ENCODE measurements around the gene GAGE10. TPM values are rescaled to one million over a fixed set of nuclear protein-coding genes. Genes with fewer than 3 reads are reported as not detected.

GAGE10 gene
- total RNA-seq, 1 experiment from 2014 or later, result not detected

DNA sequence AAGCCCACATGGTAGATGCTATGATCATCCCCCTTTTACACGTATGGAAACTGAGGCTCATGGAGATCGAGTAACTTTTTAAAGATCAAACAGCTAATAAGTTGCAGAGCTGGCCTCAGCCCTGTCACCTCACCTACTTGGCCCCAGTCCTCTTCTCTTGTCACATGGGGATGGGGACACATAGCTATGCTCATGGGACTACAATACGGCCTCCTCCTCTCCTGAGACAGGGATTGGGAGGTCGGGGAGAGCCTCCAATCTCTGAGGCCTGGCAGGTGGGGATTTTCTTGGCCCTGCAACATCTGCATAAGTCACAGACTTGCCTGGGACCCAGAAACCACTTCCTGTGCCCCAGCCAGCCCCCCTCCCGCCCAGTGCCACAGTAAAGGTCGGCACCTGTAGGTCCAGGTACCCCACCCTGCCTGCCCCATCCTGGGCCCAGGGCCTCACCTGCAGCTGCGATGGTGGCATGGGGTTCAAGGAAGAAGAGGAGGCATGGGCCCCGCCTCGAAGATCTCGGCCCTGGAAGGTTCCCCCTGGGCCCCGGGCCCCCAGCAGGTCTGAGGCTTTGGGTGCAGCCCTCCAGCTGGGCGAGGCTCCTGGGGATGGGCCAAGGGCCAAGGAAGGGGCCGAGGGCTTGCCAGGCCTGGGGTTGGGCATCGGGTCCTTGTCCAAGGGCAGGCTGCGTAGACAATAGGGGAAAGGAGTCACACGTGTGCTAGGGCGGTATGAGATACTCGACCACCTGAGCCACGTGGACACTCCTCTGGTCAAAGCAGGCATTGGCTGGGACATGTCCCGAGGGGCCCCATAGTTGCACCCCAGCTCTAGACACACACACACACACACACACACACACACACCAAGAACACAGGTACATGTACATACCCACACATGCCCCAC lies 45.3 kb upstream of the GAGE10 start:
- intact Hi-C loops (cut with micrococcal nuclease), result no loop called here
- H3K9me3 Mint-ChIP-seq (ENCODE audit: unreplicated experiment), result peaks cover 11% of the 10 kb centered on the region
- no peak for DNase-seq (ENCODE audit: unreplicated experiment)
- H3K27me3 Mint-ChIP-seq (ENCODE audit: insufficient read depth, unreplicated experiment), result no peaks in the 10 kb centered on the region
- no peaks in the 10 kb centered on the region for H3K36me3 Mint-ChIP-seq (ENCODE audit: insufficient read depth, unreplicated experiment)
- no peaks in the 10 kb centered on the region for H3K4me1 Mint-ChIP-seq (ENCODE audit: insufficient read depth, unreplicated experiment)
- H3K27ac Mint-ChIP-seq (ENCODE audit: low read depth, unreplicated experiment), result no peak overlapping the region
- H3K4me3 Mint-ChIP-seq (ENCODE audit: unreplicated experiment), result no peak overlapping the region
- ChIA-PET POLR2A (interaction anchor here (1.4 kb wide), 1 partner anchor 11 kb away, joined by 4 read pairs; the partner anchor contains the start of gene PPP1R3F), CTCF (no interaction called here)
- no TSS peak for BruUV-seq (replicated peaks)
- TF ChIP-seq, protein P1, sequence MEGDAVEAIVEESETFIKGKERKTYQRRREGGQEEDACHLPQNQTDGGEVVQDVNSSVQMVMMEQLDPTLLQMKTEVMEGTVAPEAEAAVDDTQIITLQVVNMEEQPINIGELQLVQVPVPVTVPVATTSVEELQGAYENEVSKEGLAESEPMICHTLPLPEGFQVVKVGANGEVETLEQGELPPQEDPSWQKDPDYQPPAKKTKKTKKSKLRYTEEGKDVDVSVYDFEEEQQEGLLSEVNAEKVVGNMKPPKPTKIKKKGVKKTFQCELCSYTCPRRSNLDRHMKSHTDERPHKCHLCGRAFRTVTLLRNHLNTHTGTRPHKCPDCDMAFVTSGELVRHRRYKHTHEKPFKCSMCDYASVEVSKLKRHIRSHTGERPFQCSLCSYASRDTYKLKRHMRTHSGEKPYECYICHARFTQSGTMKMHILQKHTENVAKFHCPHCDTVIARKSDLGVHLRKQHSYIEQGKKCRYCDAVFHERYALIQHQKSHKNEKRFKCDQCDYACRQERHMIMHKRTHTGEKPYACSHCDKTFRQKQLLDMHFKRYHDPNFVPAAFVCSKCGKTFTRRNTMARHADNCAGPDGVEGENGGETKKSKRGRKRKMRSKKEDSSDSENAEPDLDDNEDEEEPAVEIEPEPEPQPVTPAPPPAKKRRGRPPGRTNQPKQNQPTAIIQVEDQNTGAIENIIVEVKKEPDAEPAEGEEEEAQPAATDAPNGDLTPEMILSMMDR (IDR thresholded peaks at IDR 0.05; ENCODE audit: unreplicated experiment), result no peak

DNA sequence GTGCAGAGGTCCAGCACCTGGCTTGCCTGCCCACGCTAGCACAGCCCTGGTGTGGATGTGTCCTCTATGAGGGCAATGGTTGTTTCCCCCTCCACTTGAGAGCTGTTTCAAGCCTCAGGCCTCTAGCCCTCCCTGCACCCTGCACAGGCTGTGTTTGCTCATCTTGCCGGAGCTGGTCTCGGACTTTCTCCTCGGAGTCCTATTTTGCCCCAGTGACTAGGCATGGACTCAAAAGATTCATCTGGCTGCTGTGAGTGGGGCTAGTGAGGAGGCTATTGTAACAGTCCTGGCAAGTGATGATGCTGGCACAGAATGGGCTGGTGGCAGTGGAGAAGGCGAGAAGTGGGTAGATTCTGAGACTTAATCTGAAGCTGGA lies 44.7 kb upstream of the GAGE10 start:
- no peak for DNase-seq (ENCODE audit: unreplicated experiment)

DNA sequence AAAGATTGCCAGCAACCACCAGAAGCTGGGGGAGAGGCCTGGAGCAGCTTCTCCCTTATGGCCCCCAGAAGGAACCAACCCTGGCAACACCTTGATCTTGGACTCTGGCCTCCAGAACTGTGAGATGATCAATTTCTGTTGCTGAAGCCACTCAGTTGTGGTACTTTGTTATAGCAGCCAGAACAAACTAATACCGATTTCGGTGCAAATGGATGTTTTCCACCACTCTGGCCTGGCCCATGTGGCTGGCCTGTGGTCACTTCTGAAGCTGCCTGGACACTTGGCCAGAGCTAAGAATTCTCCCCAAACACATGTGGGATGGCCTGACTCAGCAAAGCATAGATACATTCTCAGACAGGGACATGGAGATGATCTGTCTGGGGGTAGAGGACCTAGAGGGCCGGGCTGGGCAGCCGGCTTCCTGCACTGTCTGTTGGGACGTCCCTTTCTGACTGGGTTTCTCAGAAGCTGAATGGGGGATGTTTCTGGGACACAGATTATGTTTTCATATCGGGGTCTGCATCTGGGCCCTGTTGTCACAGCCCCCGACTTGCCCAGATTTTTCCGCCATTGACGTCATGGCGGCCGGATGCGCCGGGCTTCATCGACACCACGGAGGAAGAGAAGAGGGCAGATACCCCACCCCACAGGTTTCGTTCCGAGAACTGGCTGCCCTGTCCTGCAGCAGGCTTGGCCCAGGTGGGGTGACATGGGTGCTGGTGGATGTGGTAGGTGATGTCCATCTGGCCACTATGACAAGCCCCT lies 43.0 kb upstream of the GAGE10 start:
- no peak overlapping the region for H3K4me3 Mint-ChIP-seq (ENCODE audit: unreplicated experiment)
- no peaks in the 10 kb centered on the region for H3K27me3 Mint-ChIP-seq (ENCODE audit: insufficient read depth, unreplicated experiment)
- CTCF ChIA-PET, result no interaction called here
- POLR2A ChIA-PET, result interaction anchor here (1.1 kb wide), 1 partner anchor 11 kb away, joined by 3 read pairs; no protein-coding TSS in a partner anchor
- no TSS peak for BruUV-seq (replicated peaks)
- H3K4me1 Mint-ChIP-seq (ENCODE audit: insufficient read depth, unreplicated experiment), result no peaks in the 10 kb centered on the region
- TF ChIP-seq, protein P1 (IDR thresholded peaks at IDR 0.05; ENCODE audit: unreplicated experiment), result no peak
- H3K36me3 Mint-ChIP-seq (ENCODE audit: insufficient read depth, unreplicated experiment), result no peaks in the 10 kb centered on the region
- H3K9me3 Mint-ChIP-seq (ENCODE audit: unreplicated experiment), result peaks cover 19% of the 10 kb centered on the region
- intact Hi-C loops (cut with micrococcal nuclease), result no loop called here
- no peak overlapping the region for H3K27ac Mint-ChIP-seq (ENCODE audit: low read depth, unreplicated experiment)
- no peak for DNase-seq (ENCODE audit: unreplicated experiment)

More for the DNA sequence above, 44.7 kb upstream of the GAGE10 start:
- no peaks in the 10 kb centered on the region for H3K4me1 Mint-ChIP-seq (ENCODE audit: insufficient read depth, unreplicated experiment)
- ChIA-PET POLR2A (interaction anchor here (1.1 to 1.4 kb wide), 2 partner anchors 9 to 10 kb away, joined by 3 to 4 read pairs; partner anchors contain the start of gene PPP1R3F), CTCF (no interaction called here)
- intact Hi-C loops (cut with micrococcal nuclease), result no loop called here
- no peak overlapping the region for H3K27ac Mint-ChIP-seq (ENCODE audit: low read depth, unreplicated experiment)
- no TSS peak for BruUV-seq (replicated peaks)
- no peaks in the 10 kb centered on the region for H3K36me3 Mint-ChIP-seq (ENCODE audit: insufficient read depth, unreplicated experiment)
- H3K9me3 Mint-ChIP-seq (ENCODE audit: unreplicated experiment), result peaks cover 13% of the 10 kb centered on the region
- H3K4me3 Mint-ChIP-seq (ENCODE audit: unreplicated experiment), result no peak overlapping the region
- TF ChIP-seq, protein P1 (IDR thresholded peaks at IDR 0.05; ENCODE audit: unreplicated experiment), result no peak
- H3K27me3 Mint-ChIP-seq (ENCODE audit: insufficient read depth, unreplicated experiment), result no peaks in the 10 kb centered on the region

DNA sequence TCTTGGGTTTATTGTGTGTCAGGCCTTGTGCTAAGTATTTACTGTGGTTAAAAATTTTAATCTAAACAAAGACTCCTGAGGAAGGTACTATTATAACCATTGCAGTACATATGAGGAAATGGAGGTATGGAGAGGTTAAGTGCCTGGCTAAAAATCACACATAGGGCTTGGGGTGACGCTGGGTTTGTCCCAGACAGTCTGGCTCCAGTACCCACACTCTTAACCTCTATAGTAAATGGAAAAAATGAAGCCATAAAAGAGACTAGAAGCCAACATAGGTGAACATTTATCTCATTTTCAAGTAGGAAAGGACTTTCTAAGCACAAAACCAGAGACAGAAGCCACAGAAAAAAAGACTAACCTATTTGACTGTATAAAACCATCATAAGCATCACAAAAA lies 40.8 kb upstream of the GAGE10 start:
- Mint-ChIP-seq H3K36me3 (ENCODE audit: insufficient read depth, unreplicated experiment) (no peaks in the 10 kb centered on the region), H3K4me3 (ENCODE audit: unreplicated experiment) (no peak overlapping the region), H3K4me1 (ENCODE audit: insufficient read depth, unreplicated experiment) (no peaks in the 10 kb centered on the region), H3K27ac (ENCODE audit: low read depth, unreplicated experiment) (no peak overlapping the region), H3K9me3 (ENCODE audit: unreplicated experiment) (peaks cover 19% of the 10 kb centered on the region), H3K27me3 (ENCODE audit: insufficient read depth, unreplicated experiment) (no peaks in the 10 kb centered on the region)
- DNase-seq (ENCODE audit: unreplicated experiment), result no peak
- ChIA-PET POLR2A (interaction anchor here (0.7 kb wide), 1 partner anchor 614 kb away, joined by 3 read pairs; no protein-coding TSS in a partner anchor), CTCF (no interaction called here)
- intact Hi-C loops (cut with micrococcal nuclease), result no loop called here
- TF ChIP-seq, protein P1 (IDR thresholded peaks at IDR 0.05; ENCODE audit: unreplicated experiment), result no peak
- BruUV-seq (replicated peaks), result no TSS peak

All from MCF 10A (cell line).